ENCODE measurements around the gene TMEM269. TPM values are rescaled to one million over a fixed set of nuclear protein-coding genes. Genes with fewer than 3 reads are reported as not detected.
A peak's percentile ranks its signal among the peaks of the same experiment; 100 is the strongest.

Gene TMEM269
- total and polyA plus RNA-seq, 9 of the 15 experiments (the other 6 are each of a cell fraction or from before 2014, with no cell fraction given): 0.09 to 0.49 (median 0.21) TPM

GRCh38 chr1:42846257-42847110 lies 61.7 kb downstream of the TMEM269 start, which contains the start of gene ZNF691 (continued):
- TF ChIP-seq ZNF740 (CRISPR knock-in tag; IDR thresholded peaks at IDR 0.05) (peak; percentile 75; the same call in 1 of the 2 replicates), ZNF740 (tag; IDR thresholded peaks at IDR 0.05) (no peak), LCOR (CRISPR knock-in tag; IDR thresholded peaks at IDR 0.05) (peak; percentile 83), NUFIP1 (IDR thresholded peaks at IDR 0.05; ENCODE audit: partially characterized antibody) (no peak), THAP12 (CRISPR knock-in tag; IDR thresholded peaks at IDR 0.05) (peak; percentile 82), AFF4 (CRISPR knock-in tag; IDR thresholded peaks at IDR 0.05) (peak; percentile 68; the same call in 1 of the 2 replicates), SP2 (IDR thresholded peaks at IDR 0.05; ENCODE audit: extremely low read depth, low read depth, low read length, poor library complexity, severe bottlenecking) (peak; percentile 96), RBM17 (IDR thresholded peaks at IDR 0.05; ENCODE audit: borderline replicate concordance, low read depth, low read length) (no peak), HBP1 (CRISPR knock-in tag; IDR thresholded peaks at IDR 0.05) (peak; percentile 4; the same call in 1 of the 2 replicates), ZHX1 (conservative IDR thresholded peaks at IDR 0.05; ENCODE audit: low read length) (0 out of 2 replicates have a peak, but pooled peaks have one; percentile 16)
